BLaER1 treated with 17β-estradiol and CSF1 and Interleukin-3, amounts not matched to agents 10 nM and 100 nM (cell line): Measurements from ENCODE around the gene TRPC6.
"Not testable (repeated sequence)": the region's sequence is repeated elsewhere in the genome, so short reads cannot be mapped to it uniquely, and the experiment has no call there.

Source experiments
- H3K27ac ChIP-seq, 11 experiments: shearing (Covaris generic); formaldehyde crosslinking; 2 replicates each; pipeline ENCODE4 v1.8.1; 2022
- H3K27me3 ChIP-seq, 11 experiments: shearing (Covaris generic); formaldehyde crosslinking; 2 replicates each; pipeline ENCODE4 v1.8.1; 2022
- H3K36me3 ChIP-seq, 11 experiments: shearing (Covaris generic); formaldehyde crosslinking; 2 replicates each; pipeline ENCODE4 v1.8.1; 2022
- H3K4me1 ChIP-seq, 10 experiments: shearing (Covaris generic); formaldehyde crosslinking; 2 replicates each; pipeline ENCODE4 v1.8.1; 2022
- H3K4me2 ChIP-seq, 11 experiments: shearing (Covaris generic); formaldehyde crosslinking; 2 replicates each; pipeline ENCODE4 v1.8.1; 2022
- H3K4me3 ChIP-seq, 10 experiments: shearing (Covaris generic); formaldehyde crosslinking; 2 replicates each; pipeline ENCODE4 v1.8.1; 2022
- H3K9ac ChIP-seq, 11 experiments: shearing (Covaris generic); formaldehyde crosslinking; 2 replicates each; pipeline ENCODE4 v1.8.1; 2022
- H3K9me3 ChIP-seq, 11 experiments: shearing (Covaris generic); formaldehyde crosslinking; replicated peaks in 1 of 11; 2 replicates each; pipeline ENCODE4 v1.8.1; 2022
- H4K20me1 ChIP-seq, 11 experiments: shearing (Covaris generic); formaldehyde crosslinking; 2 replicates each; pipeline ENCODE4 v1.8.1; 2022
- Cebpa-rat ChIP-seq, 11 experiments: shearing (Covaris generic); IDR thresholded peaks; 2 replicates each; pipeline ENCODE4 v1.8.1; 2022

Gene TRPC6

GRCh38 chr11:101446238-101446637 is 137.6 kb downstream of the TRPC6 start:
- no peak overlapping the region for H3K4me3 ChIP-seq
- H3K27ac ChIP-seq = no peak overlapping the region
- H3K9me3 ChIP-seq = no peaks in the 10 kb centered on the region
- no peaks in the 10 kb centered on the region for H3K36me3 ChIP-seq
- H4K20me1 ChIP-seq = no peaks in the 10 kb centered on the region
- no peaks in the 10 kb centered on the region for H3K27me3 ChIP-seq
- no peak for TF ChIP-seq Cebpa-rat (IDR thresholded peaks at IDR 0.05)
- H3K4me2 ChIP-seq = no peak overlapping the region
- no peak overlapping the region for H3K9ac ChIP-seq
- H3K4me1 ChIP-seq = peaks cover 0 to 4% (median 0%) of the 10 kb centered on the region in 10 experiments; a peak in 1 of 20 replicates

- no peaks in the 10 kb centered on the region for H3K9me3 ChIP-seq
- H3K4me3 ChIP-seq = no peak overlapping the region
- H4K20me1 ChIP-seq = no peaks in the 10 kb centered on the region
- no peak for TF ChIP-seq Cebpa-rat (IDR thresholded peaks at IDR 0.05)
- H3K36me3 ChIP-seq = no peaks in the 10 kb centered on the region
- no peak overlapping the region for H3K27ac ChIP-seq
- H3K27me3 ChIP-seq = no peaks in the 10 kb centered on the region
- H3K9ac ChIP-seq = no peak overlapping the region
- no peak overlapping the region for H3K4me2 ChIP-seq
- peaks cover 0 to 2% (median 0%) of the 10 kb centered on the region in 10 experiments; a peak in 1 of 20 replicates for H3K4me1 ChIP-seq
Measured at GRCh38 chr11:101445761-101446160, 138.0 kb downstream of the TRPC6 start.

- no peak overlapping the region for H3K4me3 ChIP-seq
- H3K27ac ChIP-seq = no peak overlapping the region
- TF ChIP-seq Cebpa-rat (IDR thresholded peaks at IDR 0.05) = no peak
- no peak overlapping the region for H3K4me2 ChIP-seq
- no peaks in the 10 kb centered on the region for H3K9me3 ChIP-seq
- no peaks in the 10 kb centered on the region for H4K20me1 ChIP-seq
- H3K36me3 ChIP-seq = no peaks in the 10 kb centered on the region
- H3K27me3 ChIP-seq = no peaks in the 10 kb centered on the region
- no peaks in the 10 kb centered on the region for H3K4me1 ChIP-seq
- H3K9ac ChIP-seq = no peak overlapping the region
Measured at GRCh38 chr11:101444851-101445250, 139.0 kb downstream of the TRPC6 start.

- TF ChIP-seq Cebpa-rat (IDR thresholded peaks at IDR 0.05) = no peak
- Histone ChIP-seq H3K27me3 (no peaks in the 10 kb centered on the region), H3K4me3 (no peak overlapping the region), H3K9ac (no peak overlapping the region), H3K27ac (no peak overlapping the region), H3K4me2 (no peak overlapping the region), H4K20me1 (no peaks in the 10 kb centered on the region), H3K36me3 (no peaks in the 10 kb centered on the region), H3K9me3 (no peaks in the 10 kb centered on the region), H3K4me1 (no peaks in the 10 kb centered on the region)
Measured at GRCh38 chr11:101444164-101444563, 139.6 kb downstream of the TRPC6 start.

- no peak overlapping the region for H3K4me2 ChIP-seq
- H3K4me3 ChIP-seq = no peak overlapping the region
- no peaks in the 10 kb centered on the region for H4K20me1 ChIP-seq
- H3K36me3 ChIP-seq = no peaks in the 10 kb centered on the region
- H3K27ac ChIP-seq = no peak overlapping the region
- no peaks in the 10 kb centered on the region for H3K9me3 ChIP-seq
- H3K27me3 ChIP-seq = no peaks in the 10 kb centered on the region
- no peak overlapping the region for H3K9ac ChIP-seq
- H3K4me1 ChIP-seq = no peaks in the 10 kb centered on the region
- TF ChIP-seq Cebpa-rat (IDR thresholded peaks at IDR 0.05) = no peak
Measured at GRCh38 chr11:101442936-101443521, 140.8 kb downstream of the TRPC6 start.

- Histone ChIP-seq H3K9me3 (no peaks in the 10 kb centered on the region), H3K27ac (no peak overlapping the region), H3K36me3 (no peaks in the 10 kb centered on the region), H3K4me2 (no peak overlapping the region), H3K4me1 (no peaks in the 10 kb centered on the region), H4K20me1 (no peaks in the 10 kb centered on the region), H3K9ac (no peak overlapping the region), H3K27me3 (no peaks in the 10 kb centered on the region), H3K4me3 (no peak overlapping the region)
- no peak for TF ChIP-seq Cebpa-rat (IDR thresholded peaks at IDR 0.05)
Measured at GRCh38 chr11:101442171-101442570, 141.6 kb downstream of the TRPC6 start.

GRCh38 chr11:101441747-101442146 is 142.1 kb downstream of the TRPC6 start:
- no peak for TF ChIP-seq Cebpa-rat (IDR thresholded peaks at IDR 0.05)
- Histone ChIP-seq H3K36me3 (no peaks in the 10 kb centered on the region), H3K4me3 (no peak overlapping the region), H3K27ac (no peak overlapping the region), H3K9ac (no peak overlapping the region), H3K27me3 (no peaks in the 10 kb centered on the region), H3K9me3 (no peaks in the 10 kb centered on the region), H3K4me1 (no peaks in the 10 kb centered on the region), H4K20me1 (no peaks in the 10 kb centered on the region), H3K4me2 (no peak overlapping the region)

GRCh38 chr11:101439488-101439887 is 144.3 kb downstream of the TRPC6 start:
- H3K4me2 ChIP-seq = no peak overlapping the region
- H3K9me3 ChIP-seq = no peaks in the 10 kb centered on the region
- H4K20me1 ChIP-seq = no peaks in the 10 kb centered on the region
- no peak overlapping the region for H3K9ac ChIP-seq
- H3K36me3 ChIP-seq = no peaks in the 10 kb centered on the region
- H3K27ac ChIP-seq = no peak overlapping the region
- H3K4me1 ChIP-seq = no peaks in the 10 kb centered on the region
- H3K27me3 ChIP-seq = no peaks in the 10 kb centered on the region
- TF ChIP-seq Cebpa-rat (IDR thresholded peaks at IDR 0.05) = no peak
- H3K4me3 ChIP-seq = no peak overlapping the region

GRCh38 chr11:101438708-101439107 is 145.1 kb downstream of the TRPC6 start:
- not testable (repeated sequence) for H3K4me1 ChIP-seq, H3K27ac ChIP-seq, H3K9ac ChIP-seq, H3K4me3 ChIP-seq, H3K36me3 ChIP-seq, H3K27me3 ChIP-seq, H4K20me1 ChIP-seq, H3K9me3 ChIP-seq, H3K4me2 ChIP-seq

GRCh38 chr11:101438126-101438525 is 145.7 kb downstream of the TRPC6 start:
- no peaks in the 10 kb centered on the region for H3K4me1 ChIP-seq
- H3K27me3 ChIP-seq = no peaks in the 10 kb centered on the region
- H3K9me3 ChIP-seq = no peaks in the 10 kb centered on the region
- H3K4me3 ChIP-seq = no peak overlapping the region
- H4K20me1 ChIP-seq = no peaks in the 10 kb centered on the region
- H3K9ac ChIP-seq = no peak overlapping the region
- no peak overlapping the region for H3K27ac ChIP-seq
- no peak for TF ChIP-seq Cebpa-rat (IDR thresholded peaks at IDR 0.05)
- H3K4me2 ChIP-seq = no peak overlapping the region
- no peaks in the 10 kb centered on the region for H3K36me3 ChIP-seq
